Measurements from ENCODE around the gene RPL35. TPM values are rescaled to one million over a fixed set of nuclear protein-coding genes. Genes with fewer than 3 reads are reported as not detected.

The RPL35 gene
- total and polyA plus RNA-seq, 10 of the 15 experiments (the other 5 are each of a cell fraction or from before 2014, with no cell fraction given), result 2,572 to 6,300 (median 3,864) TPM

DNA sequence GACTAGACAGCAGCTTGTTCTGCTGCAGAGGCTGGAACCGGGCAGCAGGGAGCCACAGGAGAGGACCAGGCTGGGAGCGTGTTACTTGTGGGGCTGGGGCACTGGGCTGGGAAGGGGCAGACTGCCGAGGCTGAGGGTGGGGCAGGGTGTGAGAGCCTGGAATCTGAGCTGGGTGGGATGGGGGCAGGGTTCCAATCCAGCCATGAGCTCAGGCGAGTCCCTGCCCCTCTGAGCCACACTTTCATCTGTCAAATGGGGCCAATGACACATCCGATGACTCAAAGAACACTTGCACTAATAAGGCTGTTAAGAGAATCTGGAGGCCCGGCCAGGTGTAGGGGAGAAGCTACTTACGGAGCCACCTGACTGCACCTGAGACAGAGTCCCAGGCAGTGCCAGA is 27.2 kb downstream of the RPL35 start (continued):
- TF ChIP-seq IRF4 (IDR thresholded peaks at IDR 0.05; ENCODE audit: low read depth, low read length) (no peak), RAD51 (IDR thresholded peaks at IDR 0.05) (no peak), CHD4 (IDR thresholded peaks at IDR 0.05) (no peak)
- TF ChIP-seq, protein P1, sequence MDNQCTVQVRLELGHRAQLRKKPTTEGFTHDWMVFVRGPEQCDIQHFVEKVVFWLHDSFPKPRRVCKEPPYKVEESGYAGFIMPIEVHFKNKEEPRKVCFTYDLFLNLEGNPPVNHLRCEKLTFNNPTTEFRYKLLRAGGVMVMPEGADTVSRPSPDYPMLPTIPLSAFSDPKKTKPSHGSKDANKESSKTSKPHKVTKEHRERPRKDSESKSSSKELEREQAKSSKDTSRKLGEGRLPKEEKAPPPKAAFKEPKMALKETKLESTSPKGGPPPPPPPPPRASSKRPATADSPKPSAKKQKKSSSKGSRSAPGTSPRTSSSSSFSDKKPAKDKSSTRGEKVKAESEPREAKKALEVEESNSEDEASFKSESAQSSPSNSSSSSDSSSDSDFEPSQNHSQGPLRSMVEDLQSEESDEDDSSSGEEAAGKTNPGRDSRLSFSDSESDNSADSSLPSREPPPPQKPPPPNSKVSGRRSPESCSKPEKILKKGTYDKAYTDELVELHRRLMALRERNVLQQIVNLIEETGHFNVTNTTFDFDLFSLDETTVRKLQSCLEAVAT (IDR thresholded peaks at IDR 0.05), result no peak

- H3K9me3 ChIP-seq (replicated peaks; ENCODE audit: control insufficient read depth, insufficient read depth, low read length), result no peaks in the 10 kb centered on the region
- ChIA-PET SMC1A (ENCODE audit: uncharacterized antibody, unreplicated experiment) (interaction anchor here (0.6 to 1.6 kb wide), 3 partner anchors 22 to 225 kb away, joined by 3 to 5 read pairs (median 4); partner anchors contain the start of genes NR6A1 and WDR38), POLR2A (interaction anchor here (0.6 kb wide), 1 partner anchor 742 kb away, joined by 5 read pairs; no protein-coding TSS in a partner anchor), CTCF (interaction anchor here (1.4 to 4.1 kb wide), 4 partner anchors 9 to 57 kb away, joined by 4 to 21 read pairs (median 11); partner anchors contain the start of gene WDR38), RAD21 (ENCODE audit: unreplicated experiment) (interaction anchor here (0.7 to 1.2 kb wide), 3 partner anchors 11 to 268 kb away, joined by 3 read pairs; no protein-coding TSS in a partner anchor)
- FAIRE-seq, result no peak
- H3K4me3 ChIP-seq, result no peak overlapping the region
- ATAC-seq, result no peak
- H4K20me1 ChIP-seq (ENCODE audit: control insufficient read depth, insufficient read depth), result no peaks in the 10 kb centered on the region
- H3K36me3 ChIP-seq (ENCODE audit: control insufficient read depth in 2 of 2, insufficient read depth in 2 of 2, low read length in 1 of 2), result no peaks in the 10 kb centered on the region
- in situ Hi-C loops (cut with MboI), result no loop called here
- H3K9ac ChIP-seq (ENCODE audit: control insufficient read depth, insufficient read depth, low read length), result no peak overlapping the region
- BruUV-seq (replicated peaks), result no TSS peak
- 76% methylated on average over 9 of the region's 9 CpGs for WGBS (ENCODE audit: insufficient coverage, insufficient replicate concordance, low lambda C conversion rate, missing lambda C conversion rate)
- H3K4me1 ChIP-seq (ENCODE audit: control insufficient read depth, insufficient read depth, low read length), result no peaks in the 10 kb centered on the region; the same call in 1 of the 2 replicates
- TF ChIP-seq EZH2 (IDR thresholded peaks at IDR 0.05; ENCODE audit: borderline replicate concordance, control insufficient read depth, low read depth, low read length) (no peak), BCL3 (IDR thresholded peaks at IDR 0.05; ENCODE audit: borderline replicate concordance, insufficient read depth, low read depth, low read length, poor library complexity, severe bottlenecking) (no peak), CBX5 (IDR thresholded peaks at IDR 0.05; ENCODE audit: low read depth) (no peak), NRF1 (conservative IDR thresholded peaks at IDR 0.05; ENCODE audit: low read depth, low read length) (no peak), EP300 (IDR thresholded peaks at IDR 0.05; ENCODE audit: borderline replicate concordance in 1 of 2, control insufficient read depth in 1 of 2, low read depth in 2 of 2, low read length in 2 of 2) (no peak), NR2C1 (IDR thresholded peaks at IDR 0.05) (no peak), CBFB (IDR thresholded peaks at IDR 0.05; ENCODE audit: low read depth) (no peak), EED (IDR thresholded peaks at IDR 0.05; ENCODE audit: low read depth) (no peak), SUPT20H (IDR thresholded peaks at IDR 0.05; ENCODE audit: borderline replicate concordance, control insufficient read depth, low read depth, low read length) (no peak), SP1 (IDR thresholded peaks at IDR 0.05; ENCODE audit: low read depth, low read length) (no peak), NFXL1 (IDR thresholded peaks at IDR 0.05; ENCODE audit: borderline replicate concordance) (no peak)
- no peak overlapping the region for H3K27ac ChIP-seq (ENCODE audit: control insufficient read depth, insufficient read depth)
- no peak overlapping the region for H3K4me2 ChIP-seq (ENCODE audit: control insufficient read depth, insufficient read depth)
- H2AFZ ChIP-seq (ENCODE audit: control insufficient read depth, low read depth, low read length), result no peak overlapping the region
- H3K79me2 ChIP-seq (ENCODE audit: control insufficient read depth, insufficient read depth, low read length), result no peaks in the 10 kb centered on the region
- H3K27me3 ChIP-seq (replicated peaks in 1 of 2; ENCODE audit: control insufficient read depth in 2 of 2, insufficient read depth in 2 of 2, low read length in 1 of 2), result no peaks in the 10 kb centered on the region
- DNase-seq (ENCODE audit: low read depth, low spot score), result no peak
- intact Hi-C loops (cut with micrococcal nuclease; ENCODE audit: unreplicated experiment), result no loop called here
Measured at GRCh38 chr9:124831642-124832364, 30.0 kb downstream of the RPL35 start.

Measured in GM12878 (cell line).